GM10847 (cell line): ENCODE data around the gene TP53I11.

ENCODE experiments used
- POLR2A ChIP-seq: IDR thresholded peaks from 2 replicates; pipeline ENCODE4 v1.6.1; 2011; ENCODE audit not compliant: insufficient read length; ENCODE audit errors: extremely low read depth

The TP53I11 gene

GRCh38 chr11:44940835-44941234 lies 9.8 kb downstream of the TP53I11 start:
- TF ChIP-seq POLR2A, result no peak

GRCh38 chr11:44940404-44940803 lies 10.3 kb downstream of the TP53I11 start:
- TF ChIP-seq POLR2A, result no peak

GRCh38 chr11:44939673-44940395 lies 10.8 kb downstream of the TP53I11 start:
- no peak for TF ChIP-seq POLR2A

GRCh38 chr11:44938066-44938691 lies 12.5 kb downstream of the TP53I11 start:
- TF ChIP-seq POLR2A, result no peak

- TF ChIP-seq POLR2A, result no peak
Observed at GRCh38 chr11:44936951-44937543, 13.6 kb downstream of the TP53I11 start.

DNA sequence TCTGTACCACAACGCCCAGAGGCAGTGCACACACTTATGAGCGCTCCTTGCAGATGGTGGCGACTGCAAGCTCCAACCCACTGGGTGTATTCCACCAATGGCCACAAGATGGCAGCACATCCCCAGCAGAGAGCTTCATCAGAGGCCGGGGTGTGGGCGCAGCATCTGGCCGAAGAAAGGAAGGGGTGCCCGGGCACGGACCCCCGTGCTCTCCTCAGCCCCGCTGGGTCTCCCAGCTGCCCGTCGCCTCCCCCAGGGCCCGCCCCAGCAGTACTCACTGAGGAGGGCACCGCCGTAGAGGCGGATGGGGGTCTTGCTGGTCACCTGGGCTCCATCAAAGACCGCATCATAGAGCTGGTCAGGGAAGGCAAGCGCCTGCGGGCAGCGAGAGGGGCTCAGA lies 14.2 kb downstream of the TP53I11 start:
- TF ChIP-seq POLR2A, result no peak

- no peak for TF ChIP-seq POLR2A
Observed at GRCh38 chr11:44934735-44935250, 15.9 kb downstream of the TP53I11 start.

DNA sequence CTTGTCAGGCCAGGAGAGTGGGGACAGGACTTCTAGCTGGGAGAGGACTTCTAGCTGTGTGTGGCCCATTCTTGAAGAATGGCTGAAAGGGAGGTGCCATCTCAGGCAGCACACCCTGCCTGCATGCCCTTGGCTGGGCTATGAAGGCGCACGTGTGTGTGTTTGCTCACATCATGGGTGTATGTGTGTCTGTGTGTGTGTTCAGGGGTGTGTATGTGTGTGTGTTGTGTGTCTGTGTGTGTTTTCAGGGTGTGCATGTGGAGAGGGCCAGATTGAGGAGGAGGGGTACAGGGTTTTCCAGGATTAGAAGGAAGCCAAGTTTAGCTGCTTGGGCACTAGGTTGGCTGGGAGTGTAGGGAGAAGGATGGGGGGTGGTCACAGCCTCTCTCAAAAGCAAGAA lies 16.6 kb downstream of the TP53I11 start:
- TF ChIP-seq POLR2A, result no peak

DNA sequence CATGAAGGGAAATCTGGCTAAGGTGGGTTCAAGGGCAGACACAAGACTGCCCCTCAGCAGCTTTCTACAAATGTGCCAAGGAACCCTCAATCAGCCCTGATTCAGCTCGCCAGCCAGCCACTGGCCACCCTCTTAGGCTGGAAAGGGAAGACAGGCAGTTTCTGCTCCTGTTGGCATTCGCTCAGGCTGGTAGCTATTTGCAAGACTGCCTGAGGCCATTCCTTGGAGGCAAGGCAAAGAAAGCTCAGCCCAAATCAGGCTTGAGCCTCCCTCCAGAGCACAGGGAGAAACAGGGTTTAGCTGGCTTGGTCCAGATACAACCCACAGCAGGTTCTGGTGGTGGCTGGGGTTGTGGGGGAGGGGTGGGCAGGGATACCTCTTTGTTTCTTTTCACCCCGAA lies 19.2 kb downstream of the TP53I11 start:
- TF ChIP-seq POLR2A, result no peak

DNA sequence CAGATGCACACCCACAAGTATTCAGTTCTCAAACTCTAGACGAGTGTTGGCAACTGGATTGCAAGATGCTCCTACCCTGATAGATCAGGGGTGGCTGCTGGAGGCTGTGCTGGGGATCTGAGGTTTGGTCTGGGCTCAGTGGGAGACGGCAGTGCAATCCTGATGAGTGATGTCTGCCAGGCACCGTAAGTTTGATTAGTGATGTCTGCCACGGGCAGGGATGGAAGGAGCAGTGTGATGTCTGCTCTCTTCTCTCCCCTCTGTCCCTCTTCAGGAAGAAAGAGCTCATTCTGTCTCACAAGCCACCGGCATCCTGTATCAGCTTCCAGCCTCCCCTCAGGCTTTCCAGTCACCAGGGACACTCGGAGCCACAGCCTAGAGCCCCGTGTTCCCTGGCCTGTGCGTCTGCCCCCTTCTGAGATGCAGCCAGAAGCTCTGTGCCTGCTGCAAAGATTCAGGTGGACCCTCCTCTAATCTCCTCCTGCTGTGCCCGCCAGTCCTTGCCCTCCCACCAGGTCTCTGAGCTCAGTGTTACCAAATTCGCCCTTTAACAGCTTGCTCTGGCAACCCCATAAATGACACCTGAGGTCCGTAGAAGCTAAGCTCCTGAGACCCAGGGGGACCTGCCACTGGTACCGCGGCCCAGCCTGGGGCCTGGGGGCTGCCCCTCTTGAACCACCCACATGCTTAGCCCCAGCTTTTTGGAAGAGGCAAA lies 19.9 kb downstream of the TP53I11 start:
- TF ChIP-seq POLR2A, result no peak

DNA sequence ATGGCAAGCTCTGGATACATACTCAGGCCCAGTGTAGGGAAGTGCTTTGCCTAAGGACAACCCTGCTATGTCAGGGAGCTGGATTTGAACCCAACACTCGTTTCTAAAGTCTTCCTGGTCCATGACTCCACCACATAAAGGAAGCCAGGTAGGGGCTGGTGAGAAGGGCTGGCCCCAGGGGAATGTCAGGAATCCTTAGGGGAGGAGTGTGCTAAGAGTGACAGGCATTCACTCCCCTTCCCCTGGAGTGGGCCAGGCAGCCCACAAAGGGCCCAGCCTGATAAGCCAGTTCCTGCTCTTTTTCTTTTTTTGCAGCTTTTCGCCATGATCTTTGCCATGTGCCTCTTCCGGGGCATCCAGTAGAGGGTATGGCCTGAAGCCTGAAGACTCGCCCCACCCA lies 21.9 kb downstream of the TP53I11 start:
- no peak for TF ChIP-seq POLR2A

GRCh38 chr11:44928144-44928543 lies 22.5 kb downstream of the TP53I11 start:
- no peak for TF ChIP-seq POLR2A

GRCh38 chr11:44927174-44927661 lies 23.5 kb downstream of the TP53I11 start:
- no peak for TF ChIP-seq POLR2A

DNA sequence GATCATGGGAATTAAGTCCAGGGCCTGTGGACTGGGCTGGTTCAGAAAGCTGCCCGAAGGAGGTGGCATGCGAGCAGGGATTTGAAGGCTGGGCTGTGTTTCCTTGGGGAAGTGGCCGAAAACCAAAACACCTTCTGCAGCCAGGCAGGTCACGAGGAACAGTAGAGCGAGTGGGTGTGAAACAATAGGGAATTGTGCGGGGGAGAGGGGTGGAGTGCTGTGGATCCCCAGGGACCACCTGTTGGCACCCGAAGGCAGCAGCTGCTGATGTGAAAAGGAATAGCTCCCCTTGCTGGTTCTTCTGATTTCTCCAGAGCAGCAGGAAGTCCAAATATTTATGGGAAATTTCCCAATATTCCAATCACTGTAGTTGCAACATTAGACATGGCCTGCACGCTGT lies 24.6 kb downstream of the TP53I11 start:
- TF ChIP-seq POLR2A, result no peak

DNA sequence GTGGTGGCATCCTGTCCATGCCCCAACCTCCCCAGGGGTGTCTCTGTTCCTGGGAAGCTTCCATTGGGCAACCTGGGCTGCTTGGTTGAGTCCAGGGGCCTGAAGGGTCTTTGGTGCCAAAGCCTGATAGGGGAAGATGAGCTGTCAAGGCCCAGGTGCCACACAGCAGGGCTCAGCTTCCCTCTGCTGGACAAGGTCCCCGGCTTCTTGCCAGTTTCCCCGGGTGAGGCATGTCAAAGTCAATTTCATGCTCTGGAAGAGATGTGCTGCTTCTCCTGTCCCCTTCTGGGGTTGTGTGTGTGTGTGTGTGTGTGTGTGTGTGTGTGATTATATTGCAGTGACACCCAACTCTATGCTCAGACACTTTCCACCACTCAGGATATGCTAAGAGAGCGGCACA lies 26.9 kb downstream of the TP53I11 start:
- TF ChIP-seq POLR2A, result no peak
